Activated CD4-positive, CD25-positive, alpha-beta regulatory T cell treated with anti-CD3 and anti-CD28 coated beads, Interleukin-2, amount 50 U/mL, for 24 hours (primary cell): ENCODE results near the gene SLC4A5.
A peak's percentile ranks its signal among the peaks of the same experiment; 100 is the strongest.
"Not testable (repeated sequence)": the region's sequence is repeated elsewhere in the genome, so short reads cannot be mapped to it uniquely, and the experiment has no call there.

Experiments
- ATAC-seq, 2 donors: fragments of 150-1000 bp; cut with Tn5 transposase; one replicate each; pipeline ENCODE4 v1.10.0; 2021; ENCODE audit warnings: mild to moderate bottlenecking in 1 of 2, moderate library complexity in 1 of 2

Gene SLC4A5

DNA sequence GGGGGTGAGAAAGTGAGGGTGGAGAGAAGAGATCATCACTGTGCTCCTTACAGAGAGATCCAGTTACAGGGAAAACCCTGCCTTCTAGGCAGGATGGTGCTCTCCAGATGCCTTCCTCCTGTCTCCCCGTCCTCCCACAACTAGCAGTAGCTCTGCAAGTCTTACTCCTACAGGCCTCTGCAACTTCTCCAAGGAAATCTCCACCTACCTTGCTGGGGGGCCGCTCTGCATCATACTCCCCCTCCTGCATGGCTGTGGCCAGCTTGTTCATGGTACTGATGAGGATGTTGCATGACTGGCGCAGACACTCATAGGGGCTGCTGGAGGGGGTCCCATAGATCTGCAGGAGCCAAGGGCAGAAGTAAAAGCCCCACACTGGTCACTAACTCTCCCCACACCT lies 22.8 kb upstream of the SLC4A5 start:
- no peak for ATAC-seq

DNA sequence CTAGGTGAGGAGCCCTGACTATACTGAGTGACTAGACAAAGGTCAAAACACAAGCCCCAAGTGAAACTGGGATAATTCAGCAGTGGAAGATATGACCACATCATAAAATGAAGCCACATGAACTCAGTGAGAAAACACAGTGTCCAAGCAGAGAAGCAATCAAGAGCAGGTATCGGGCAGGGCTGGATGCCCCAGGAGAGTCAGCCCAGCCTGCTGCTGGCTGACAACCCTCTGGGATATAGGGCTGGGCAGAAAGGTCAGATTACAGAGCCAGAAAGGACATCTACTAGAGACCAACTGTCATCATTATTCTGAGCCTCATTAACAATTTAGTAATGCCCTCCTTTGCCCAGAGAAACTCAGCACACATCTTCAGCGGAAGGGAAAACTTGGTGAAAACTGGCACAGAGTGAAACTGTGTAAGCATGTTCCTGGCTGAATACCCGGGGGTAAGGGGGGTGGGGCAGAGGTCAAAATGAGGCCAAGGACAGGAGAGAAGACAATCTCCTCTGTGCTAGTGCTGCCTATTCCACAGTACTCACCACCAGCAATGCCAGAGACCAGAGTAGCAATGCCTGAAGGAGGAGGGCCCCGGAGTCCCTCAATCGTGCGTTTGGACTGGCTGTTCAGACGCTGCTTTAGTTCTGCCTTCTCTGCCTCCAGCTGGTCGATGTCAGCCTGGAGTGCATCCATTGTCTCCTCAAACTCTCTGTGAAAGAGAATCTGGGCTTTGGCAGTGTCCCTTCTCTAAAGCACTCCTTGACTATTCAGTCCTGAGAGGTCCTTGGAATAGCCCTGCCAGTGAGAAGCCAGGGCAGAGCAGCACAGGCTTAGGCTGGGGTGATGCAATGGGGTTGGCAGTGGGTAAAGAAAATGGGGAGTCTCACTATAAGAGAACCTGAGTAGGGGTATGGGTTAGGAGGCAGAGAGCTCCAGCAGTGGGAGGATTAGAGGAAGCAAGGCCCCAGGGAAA lies 21.6 kb upstream of the SLC4A5 start:
- no peak for ATAC-seq

DNA sequence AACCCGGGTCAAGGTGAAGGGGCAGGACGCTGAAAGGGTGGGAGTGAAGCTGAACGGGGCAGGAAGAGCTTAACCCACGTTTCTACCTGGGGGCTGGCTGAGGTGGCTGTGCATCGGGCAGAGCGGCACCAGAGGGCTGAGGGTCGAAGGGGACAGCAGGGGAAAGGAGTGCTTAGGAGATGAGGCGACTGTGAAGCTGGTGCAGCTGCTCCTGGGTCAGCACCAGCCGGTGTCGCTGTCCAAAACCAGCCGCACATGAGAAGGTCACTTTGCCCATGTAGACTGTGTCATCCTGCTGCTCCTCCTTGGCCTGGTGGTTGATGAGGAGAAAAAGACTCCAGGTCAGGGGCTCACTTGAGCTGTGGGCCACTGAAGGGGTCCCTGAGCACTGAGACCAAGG lies 18.1 kb upstream of the SLC4A5 start:
- ATAC-seq: no peak

DNA sequence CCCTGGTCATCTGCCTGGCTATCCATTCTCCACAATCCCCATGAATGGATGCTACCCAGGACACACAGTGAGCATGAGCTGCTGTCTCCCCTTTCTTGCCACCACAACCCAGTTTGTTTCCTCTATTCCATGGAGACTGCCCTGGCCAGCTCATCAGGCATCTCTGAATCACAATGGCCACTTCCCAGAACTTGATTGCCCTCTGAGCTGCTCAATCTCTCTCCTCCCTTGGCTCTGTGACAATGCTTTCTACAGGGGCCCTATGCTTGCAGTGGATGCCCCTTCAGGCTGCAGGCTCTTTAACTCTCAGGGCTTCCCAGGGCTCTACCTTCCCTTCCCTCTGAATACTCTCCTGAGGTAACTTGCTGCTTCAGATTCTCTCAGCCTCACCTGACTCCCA lies 14.4 kb upstream of the SLC4A5 start:
- ATAC-seq: no peak

DNA sequence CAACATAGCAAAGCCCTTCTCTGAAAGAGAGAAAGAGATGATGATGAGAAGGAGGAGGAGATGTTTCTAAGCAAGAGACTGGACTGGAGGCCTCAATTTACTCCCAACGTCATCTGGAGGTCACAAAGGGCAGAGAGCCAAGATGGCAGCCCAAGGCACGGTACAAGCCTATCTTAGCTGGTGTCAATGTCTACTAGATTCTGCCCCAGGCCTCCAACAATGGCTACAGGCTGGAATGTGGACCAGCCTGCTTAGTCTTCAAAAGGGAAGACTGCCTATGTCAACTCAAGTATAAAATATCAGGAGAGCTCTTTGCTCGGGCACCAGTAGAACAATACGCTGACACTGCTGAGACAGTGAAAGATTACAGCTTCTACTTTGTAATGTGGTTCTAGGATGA lies 6.7 kb upstream of the SLC4A5 start:
- ATAC-seq: no peak

DNA sequence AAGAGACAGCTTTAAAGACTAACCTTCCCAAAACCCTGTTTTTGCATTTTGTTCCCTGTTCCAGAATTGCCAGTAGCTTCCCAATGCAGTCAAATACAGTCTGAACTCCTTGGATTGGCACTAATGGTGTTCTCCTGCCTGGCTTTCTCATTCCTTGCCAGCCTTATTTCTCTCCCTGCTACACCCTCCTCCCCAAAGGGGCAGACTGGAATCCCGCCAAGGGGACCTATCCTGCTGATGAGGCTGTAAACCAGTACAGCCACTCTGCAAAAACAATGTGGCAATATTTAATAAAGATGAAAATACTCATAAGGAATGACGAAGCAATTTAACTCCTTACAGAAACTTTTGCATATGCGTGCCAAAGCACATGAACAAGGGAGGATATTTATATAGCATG lies 4.5 kb upstream of the SLC4A5 start:
- no peak for ATAC-seq

DNA sequence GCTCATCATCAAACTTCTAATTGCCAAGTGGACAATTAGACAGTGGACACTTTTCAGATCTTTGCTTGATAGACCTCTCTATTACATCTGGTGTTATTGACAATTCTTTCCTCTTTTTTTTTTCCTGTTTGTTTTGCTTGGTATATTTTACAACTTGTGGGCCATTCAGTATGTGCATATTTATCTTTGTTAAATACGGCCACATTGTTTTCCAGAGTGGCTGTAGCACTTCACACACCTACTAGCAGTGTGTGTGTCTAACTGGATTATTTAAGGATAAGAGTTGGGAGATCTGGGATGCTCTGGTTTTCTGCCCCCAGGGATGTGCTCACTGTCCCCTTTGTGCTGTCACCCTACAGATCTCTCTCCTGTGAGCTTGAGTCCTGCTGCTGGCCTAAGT lies 4.1 kb upstream of the SLC4A5 start:
- no peak for ATAC-seq

DNA sequence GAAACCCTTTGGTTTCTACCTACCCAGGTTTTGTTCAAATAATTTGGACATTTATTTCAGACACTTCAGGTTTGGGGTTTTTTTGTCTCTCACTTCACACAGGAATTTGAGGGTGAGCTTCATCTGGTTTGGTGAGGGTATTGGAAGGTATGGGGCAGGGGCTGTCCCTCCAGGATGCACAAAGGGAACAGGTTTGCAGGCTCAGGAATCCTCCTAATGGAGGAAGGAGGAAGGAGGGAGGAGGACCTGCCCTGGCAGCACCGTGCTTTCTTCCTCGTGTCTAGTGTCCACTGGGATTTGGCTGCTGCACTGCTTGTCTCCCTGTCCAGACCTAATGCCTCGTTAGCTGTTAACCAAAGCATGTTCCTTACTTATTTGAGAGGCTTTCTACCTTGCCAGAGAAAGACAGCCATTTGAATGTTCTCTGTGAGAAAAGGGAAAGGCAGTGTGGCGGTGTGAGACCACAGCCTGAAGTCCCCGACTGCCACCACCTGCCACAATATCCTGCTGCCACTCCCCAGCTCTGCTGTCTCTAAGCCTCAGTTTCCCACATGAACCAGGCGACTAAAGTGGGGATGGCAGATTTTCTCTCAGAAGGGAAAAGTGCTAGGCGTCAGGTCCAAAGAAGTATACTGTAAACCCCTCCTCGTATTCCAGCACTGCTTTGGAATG lies 2.2 kb upstream of the SLC4A5 start:
- ATAC-seq: no peak

DNA sequence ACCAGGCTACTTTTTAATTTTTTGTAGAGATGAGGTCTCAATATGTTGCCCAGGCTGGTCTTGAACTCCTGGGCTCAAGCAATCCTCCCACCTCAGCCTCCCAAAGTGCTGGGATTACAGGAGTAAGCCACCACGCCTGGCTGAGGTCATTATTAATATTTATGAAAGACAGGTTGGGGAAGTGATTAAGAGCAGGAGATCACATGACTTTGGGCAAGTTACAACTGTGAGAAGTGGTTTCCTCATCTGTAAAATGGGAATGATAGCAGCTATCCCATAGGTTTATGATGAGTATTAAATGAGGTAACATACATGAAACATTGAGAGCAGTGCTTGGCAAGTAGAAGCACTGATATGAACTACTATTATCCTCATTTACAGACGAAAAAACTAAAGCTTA lies 7.0 kb downstream of the SLC4A5 start:
- not testable (repeated sequence) for ATAC-seq

DNA sequence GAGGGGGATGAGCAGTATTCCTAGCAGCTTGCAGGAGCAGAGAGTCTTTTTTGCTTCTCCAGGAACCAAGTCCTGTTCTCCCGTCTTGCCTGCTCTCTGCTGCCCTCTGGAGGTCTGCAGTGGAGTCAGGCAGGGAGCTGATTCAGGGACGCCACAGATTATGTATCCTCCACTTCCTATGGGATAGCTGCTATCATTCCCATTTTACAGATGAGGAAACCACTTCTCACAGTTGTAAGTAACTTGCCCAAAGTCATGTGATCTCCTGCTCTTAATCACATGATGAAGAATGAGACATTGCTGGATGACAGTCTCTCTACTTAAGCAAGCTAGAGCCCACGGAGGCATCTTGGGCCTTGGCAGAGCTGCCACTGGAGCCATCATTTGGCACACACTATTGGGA lies 8.3 kb downstream of the SLC4A5 start:
- ATAC-seq: peak; percentile 55

DNA sequence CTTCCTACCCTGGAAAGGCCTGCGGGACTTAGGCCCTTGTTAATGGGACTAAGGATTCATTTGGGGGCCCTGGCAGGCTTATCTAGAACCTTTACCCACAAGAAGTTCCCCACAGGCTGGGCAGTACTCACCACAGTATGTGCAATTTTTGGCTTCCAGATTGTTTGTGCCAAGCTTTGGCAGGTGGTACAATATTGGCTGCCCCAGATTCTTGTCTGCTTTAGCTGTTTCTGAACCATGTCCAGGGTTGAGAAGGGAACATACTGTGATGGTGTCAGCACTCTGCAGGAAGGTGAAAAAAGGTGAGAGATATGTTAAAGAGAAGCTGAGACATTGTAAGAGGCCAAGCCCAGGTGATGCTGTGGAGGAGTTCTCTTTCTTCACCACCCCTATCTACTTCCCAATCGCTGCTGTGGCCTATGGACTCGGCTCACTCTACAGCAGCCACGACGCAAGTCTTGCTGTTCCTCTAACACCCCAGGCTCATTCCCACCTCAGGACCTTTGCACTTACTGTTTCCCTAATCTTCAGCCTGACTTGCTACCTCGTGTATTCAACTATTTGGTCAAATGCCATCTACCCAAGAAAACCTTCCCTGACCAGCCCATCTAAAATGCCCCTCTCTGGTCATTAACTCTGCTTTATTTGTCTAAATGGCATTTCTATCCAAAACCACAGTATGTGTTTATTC lies 9.2 kb downstream of the SLC4A5 start:
- ATAC-seq: no peak

DNA sequence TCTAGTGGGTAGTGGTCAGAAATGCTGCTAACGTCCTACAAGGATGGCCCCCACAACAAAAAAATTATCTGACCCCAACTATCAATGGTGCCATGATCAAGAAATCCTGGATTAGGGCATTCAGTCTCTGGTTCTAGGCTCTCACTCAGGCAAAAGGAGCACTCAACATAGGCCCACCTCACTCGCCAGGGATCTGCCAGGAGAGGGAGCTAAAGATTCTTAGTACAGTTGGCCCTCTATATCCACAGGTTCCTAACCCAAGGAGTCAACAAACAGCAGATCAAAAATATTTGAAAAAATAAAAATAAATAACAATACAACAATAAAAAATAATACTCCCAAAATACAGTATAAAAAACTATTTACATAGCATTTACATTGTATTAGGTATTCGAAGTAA lies 10.0 kb downstream of the SLC4A5 start:
- ATAC-seq: no peak

DNA sequence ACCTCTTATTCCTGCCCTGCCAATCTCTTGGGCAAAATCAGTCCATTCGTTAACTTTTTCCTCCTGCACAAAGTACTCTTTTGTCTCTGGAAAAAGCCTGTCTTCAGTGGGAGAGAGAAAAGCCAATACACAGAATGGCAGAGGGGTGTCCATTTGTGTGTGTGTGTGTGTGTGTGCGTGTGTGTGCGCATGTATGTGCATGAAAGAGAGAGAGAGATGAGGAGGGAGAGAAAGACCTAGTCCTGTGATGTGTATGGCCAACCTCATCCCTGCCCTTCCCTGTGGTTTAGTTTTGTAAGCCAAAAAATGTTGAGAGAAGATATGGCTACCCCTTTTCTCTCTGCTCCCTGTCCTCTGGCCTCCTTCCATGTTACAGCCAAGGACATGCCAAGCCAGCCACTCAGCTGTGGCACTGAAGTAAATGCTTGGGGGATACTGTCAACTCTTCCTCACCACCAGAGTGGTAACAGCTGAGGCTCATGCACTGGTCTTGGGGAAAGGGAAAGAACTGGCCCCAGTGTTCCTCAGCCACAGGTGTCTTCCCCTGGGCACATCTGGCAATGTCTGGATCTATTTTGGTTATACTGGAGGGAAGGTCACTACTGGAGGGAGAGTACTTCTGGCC lies 10.6 kb downstream of the SLC4A5 start:
- ATAC-seq: no peak

DNA sequence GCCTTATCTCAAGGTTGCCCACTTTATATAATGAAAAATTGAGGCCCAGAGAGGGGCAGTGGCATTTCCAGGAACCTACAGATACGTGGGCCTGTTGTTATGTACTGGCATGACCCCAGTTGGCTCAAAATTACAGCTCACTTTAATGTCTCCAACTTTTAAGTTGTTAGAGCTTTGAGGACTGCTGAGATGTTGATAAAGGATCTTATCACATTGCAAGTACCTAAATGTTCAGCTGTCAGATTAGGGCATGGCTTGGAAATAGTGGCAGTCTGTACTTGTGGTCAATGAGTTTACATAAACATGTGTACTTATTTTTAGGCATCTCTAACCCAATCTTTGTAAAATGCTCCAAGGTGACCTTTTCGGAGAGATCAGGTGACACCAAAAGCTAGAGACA lies 14.6 kb downstream of the SLC4A5 start:
- no peak for ATAC-seq

DNA sequence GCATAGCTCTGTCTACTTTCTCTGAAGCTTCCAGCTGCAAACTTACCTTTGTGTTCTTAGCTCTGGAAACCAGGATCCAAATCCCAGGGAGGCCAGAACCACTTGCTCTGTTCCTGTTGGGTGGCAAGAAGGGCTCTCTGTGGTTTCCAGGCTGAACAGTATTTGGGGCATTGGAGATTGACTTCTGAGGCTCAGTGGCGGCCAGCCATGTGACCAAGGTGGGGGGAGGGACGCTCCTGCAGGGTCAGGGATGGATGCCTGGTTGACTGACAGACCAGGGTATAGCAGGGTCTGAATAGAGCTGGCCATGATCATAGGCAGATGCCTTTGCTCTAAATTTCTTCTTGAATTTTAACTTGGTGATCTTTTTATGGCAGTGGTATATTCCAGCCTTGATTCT lies 15.1 kb downstream of the SLC4A5 start:
- no peak for ATAC-seq

DNA sequence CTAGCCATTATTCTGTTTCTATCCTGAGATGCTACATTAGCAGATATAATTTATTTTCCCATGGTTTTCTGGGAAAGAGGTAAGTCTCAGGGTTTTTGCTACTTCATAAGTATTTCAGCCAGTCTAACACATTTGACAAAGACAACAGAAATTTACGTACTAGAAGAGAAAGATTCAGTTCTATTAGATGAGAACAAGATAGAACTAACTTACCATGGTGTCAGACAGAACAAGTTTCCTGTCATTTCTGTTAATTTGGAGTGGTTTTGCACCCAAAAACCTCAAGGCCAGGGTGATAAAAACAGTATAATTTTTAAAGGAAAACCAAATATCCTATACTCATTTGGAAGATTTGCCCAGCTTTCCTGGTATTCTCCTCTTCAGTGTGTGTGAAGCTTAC lies 15.6 kb downstream of the SLC4A5 start:
- no peak for ATAC-seq

DNA sequence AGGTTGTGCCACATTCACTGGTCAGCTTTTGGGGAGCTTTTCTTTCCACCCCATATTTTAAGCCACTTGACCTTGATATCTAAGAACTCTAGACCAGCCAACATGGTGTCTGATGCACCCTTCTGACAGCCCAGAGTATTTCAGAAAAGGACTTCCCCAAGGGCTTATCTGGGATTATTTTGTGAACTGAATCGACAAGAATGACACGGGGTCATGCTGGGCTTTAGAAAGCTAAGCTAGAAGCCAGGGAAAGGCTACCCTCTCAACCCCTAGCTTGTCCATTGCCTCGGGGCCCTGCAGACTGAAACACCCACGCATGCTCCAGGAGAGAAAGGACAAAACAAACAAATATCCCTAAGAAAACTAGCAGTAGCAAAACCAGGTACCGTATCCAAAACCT lies 16.0 kb downstream of the SLC4A5 start:
- ATAC-seq: no peak

DNA sequence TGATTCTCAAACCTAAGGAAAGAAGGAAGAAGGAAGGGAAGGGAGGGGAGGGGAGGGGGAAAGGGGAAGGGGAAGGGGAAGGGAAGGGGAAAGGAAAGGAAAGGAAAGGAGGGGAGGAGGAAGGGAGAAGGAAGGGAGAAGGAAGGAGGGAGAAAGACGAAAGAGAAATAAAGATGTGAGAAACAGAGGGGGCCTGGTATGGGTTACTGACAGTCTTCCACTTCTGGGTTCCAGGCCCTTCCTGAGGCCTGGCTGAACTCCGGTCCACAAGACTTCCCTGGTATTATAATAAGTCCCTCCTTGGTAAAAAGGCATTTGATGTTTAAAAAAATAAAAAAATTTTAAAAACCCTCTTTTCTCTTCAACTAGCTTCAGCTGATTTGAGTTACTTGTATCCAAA lies 17.4 kb downstream of the SLC4A5 start:
- ATAC-seq: no peak

DNA sequence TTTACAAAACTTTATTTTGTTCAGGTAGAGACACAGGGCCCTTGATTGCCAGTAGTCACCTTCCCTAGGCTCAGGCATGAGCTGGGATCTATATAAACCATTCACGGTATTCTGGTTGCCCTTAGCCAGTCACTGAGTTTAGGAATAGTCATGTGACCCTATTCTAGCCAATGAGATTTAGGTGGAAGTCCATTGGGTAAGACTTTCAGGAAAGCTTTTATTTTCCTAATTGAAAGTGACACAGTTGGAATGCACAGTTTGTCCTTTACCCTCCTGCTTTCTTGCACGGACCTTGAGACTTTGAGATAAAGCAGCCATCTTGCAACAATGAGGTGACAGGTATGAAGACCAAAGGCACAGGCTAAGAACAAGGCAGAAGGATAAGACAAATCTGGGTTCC lies 21.5 kb downstream of the SLC4A5 start:
- no peak for ATAC-seq

DNA sequence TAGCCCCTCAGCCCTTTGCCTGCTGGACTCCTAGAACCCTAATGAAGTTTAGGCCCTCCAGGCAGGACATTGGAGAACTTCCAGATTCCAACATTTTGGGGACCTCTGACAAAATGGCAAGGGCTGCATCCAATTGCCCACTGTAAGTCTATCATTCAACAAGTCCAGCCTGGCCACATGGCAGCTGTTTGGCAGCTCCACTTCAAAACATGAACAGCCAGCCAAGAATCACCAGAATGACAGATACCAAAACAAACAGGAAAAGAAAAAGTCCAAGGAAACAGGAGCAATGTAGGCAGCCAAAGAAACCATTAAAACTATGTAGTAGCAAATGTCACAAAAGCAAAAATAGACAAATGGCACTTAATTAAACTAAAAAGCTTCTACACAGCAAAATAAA lies 25.5 kb downstream of the SLC4A5 start:
- ATAC-seq: no peak

DNA sequence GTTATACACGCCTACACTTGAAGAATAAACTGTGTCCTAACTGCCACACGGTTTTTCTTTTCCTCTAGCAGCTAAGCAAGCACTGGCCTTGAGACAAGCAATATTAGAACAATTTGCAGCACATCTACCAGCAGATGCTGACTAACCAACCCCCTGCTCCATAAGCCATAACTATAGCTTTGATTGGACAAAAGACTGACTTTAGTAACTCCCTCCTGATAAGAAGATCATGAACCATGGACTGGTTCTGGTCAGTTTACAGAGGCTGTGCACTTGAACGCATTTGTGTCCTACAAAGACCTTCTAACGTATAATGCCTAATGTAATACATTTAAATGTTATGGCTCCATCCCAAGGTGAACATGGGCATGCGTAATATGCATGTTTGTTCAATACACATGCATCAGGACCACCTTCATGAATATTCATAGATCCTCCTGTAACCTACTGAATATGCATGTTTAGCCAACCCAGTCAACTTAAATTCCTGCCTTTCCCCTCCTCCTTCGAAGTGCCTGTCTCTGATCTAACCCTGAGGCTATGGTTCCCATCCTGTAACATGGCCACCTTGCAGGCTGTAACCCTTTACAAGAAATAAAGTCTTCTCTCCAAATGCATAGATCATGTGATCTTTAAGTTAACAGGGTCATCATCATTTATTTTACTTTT lies 26.5 kb downstream of the SLC4A5 start:
- no peak for ATAC-seq

DNA sequence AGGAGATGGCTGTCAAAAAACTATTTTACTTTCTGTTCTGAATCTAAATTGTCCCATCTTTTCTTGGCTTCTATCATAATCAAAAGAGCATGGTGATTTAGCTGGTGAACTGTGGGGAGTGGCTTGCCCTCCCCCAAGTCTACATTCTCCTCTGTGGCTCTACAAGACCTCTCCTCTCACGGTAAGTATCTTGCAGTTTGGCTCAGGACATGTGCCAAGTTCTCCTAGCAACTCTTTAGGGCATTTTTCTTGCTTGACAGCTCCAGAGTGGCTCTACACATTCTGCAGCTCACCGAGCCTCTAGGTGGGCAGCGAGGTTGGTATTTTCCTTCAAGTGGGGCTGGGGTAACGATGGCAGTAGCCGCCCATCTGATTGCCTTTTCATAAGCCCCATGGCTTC lies 29.1 kb downstream of the SLC4A5 start:
- ATAC-seq: no peak

DNA sequence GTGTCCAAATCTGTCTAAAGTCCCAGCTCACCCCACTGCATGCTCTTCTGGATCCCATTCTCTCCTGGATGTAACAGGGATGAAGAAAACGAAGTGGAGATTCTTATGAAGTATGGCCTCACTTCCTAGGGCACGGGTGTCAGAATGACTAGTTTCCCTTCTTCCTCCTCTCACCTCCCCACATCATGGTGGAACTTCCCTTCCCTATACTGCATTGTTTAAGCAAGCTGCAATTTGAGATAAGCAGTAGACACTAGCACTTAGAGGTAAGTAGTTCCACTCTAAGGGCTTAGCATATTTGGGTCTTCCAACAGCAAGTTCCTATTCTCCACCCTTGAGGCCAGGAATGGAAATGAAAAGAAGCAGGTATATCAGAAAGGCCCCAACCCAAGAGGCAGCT lies 29.7 kb downstream of the SLC4A5 start:
- no peak for ATAC-seq
